ENCODE measurements around the gene ZNF407. TPM values are rescaled to one million over a fixed set of nuclear protein-coding genes. Genes with fewer than 3 reads are reported as not detected.

ZNF407 gene
- total and polyA plus RNA-seq, 2 experiments from 2014 or later, result 2.1 to 10.4 TPM

DNA sequence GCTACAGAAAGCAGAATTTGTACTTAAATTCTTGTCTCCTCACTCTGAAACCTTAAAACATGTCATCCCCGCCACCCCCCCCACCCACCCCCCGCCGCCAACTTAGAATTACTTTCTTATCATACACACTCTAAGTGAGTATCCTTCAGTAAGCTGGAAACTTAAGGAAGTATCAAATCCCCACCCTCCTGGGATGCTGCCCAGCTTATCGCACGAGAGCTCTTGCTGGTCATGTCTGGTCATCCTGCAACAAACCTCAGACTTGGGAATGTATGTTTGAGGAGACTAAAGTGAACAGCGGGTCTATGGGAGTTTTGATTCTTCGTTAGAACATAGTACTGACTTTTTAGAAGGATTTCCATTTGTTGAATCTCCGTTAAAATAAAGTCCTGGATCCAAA is 408.0 kb downstream of the ZNF407 start:
- Mint-ChIP-seq H3K36me3 (ENCODE audit: low read depth) (no peaks in the 10 kb centered on the region), H3K27ac (no peak overlapping the region)

More for the DNA sequence above, 408.0 kb downstream of the ZNF407 start:
- no peaks in the 10 kb centered on the region for H3K79me2 ChIP-seq (replicated peaks; ENCODE audit: insufficient read depth)
- H3K4me3 ChIP-seq, result no peak overlapping the region
- H4K20me1 ChIP-seq (replicated peaks; ENCODE audit: insufficient read depth), result no peaks in the 10 kb centered on the region
- no peaks in the 10 kb centered on the region for H3K9me2 ChIP-seq (ENCODE audit: insufficient read depth)
- no peak overlapping the region for H2AFZ ChIP-seq
- no peaks in the 10 kb centered on the region for H3F3A ChIP-seq (replicated peaks; ENCODE audit: low read depth)
- no peak for DNase-seq (ENCODE audit: low spot score)
- Mint-ChIP-seq H3K4me3 (no peak overlapping the region), H3K27me3 (ENCODE audit: insufficient read depth, low read depth, poor library complexity) (peaks cover 2% of the 10 kb centered on the region), H3K4me1 (peaks cover 13% of the 10 kb centered on the region), H3K9me3 (no peaks in the 10 kb centered on the region)
- no peak overlapping the region for H3K4me2 ChIP-seq
- TF ChIP-seq, protein P1, sequence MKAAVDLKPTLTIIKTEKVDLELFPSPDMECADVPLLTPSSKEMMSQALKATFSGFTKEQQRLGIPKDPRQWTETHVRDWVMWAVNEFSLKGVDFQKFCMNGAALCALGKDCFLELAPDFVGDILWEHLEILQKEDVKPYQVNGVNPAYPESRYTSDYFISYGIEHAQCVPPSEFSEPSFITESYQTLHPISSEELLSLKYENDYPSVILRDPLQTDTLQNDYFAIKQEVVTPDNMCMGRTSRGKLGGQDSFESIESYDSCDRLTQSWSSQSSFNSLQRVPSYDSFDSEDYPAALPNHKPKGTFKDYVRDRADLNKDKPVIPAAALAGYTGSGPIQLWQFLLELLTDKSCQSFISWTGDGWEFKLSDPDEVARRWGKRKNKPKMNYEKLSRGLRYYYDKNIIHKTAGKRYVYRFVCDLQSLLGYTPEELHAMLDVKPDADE (IDR thresholded peaks at IDR 0.05), result no peak
- no peak for TF ChIP-seq EZH2phosphoT487 (IDR thresholded peaks at IDR 0.05; ENCODE audit: unreplicated experiment)
- TF ChIP-seq JUNB (IDR thresholded peaks at IDR 0.05; ENCODE audit: unreplicated experiment), result no peak
- TF ChIP-seq, protein P2, sequence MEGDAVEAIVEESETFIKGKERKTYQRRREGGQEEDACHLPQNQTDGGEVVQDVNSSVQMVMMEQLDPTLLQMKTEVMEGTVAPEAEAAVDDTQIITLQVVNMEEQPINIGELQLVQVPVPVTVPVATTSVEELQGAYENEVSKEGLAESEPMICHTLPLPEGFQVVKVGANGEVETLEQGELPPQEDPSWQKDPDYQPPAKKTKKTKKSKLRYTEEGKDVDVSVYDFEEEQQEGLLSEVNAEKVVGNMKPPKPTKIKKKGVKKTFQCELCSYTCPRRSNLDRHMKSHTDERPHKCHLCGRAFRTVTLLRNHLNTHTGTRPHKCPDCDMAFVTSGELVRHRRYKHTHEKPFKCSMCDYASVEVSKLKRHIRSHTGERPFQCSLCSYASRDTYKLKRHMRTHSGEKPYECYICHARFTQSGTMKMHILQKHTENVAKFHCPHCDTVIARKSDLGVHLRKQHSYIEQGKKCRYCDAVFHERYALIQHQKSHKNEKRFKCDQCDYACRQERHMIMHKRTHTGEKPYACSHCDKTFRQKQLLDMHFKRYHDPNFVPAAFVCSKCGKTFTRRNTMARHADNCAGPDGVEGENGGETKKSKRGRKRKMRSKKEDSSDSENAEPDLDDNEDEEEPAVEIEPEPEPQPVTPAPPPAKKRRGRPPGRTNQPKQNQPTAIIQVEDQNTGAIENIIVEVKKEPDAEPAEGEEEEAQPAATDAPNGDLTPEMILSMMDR (conservative IDR thresholded peaks at IDR 0.05; ENCODE audit: low read depth in 2 of 2), result no peak
- TF ChIP-seq, protein P3, sequence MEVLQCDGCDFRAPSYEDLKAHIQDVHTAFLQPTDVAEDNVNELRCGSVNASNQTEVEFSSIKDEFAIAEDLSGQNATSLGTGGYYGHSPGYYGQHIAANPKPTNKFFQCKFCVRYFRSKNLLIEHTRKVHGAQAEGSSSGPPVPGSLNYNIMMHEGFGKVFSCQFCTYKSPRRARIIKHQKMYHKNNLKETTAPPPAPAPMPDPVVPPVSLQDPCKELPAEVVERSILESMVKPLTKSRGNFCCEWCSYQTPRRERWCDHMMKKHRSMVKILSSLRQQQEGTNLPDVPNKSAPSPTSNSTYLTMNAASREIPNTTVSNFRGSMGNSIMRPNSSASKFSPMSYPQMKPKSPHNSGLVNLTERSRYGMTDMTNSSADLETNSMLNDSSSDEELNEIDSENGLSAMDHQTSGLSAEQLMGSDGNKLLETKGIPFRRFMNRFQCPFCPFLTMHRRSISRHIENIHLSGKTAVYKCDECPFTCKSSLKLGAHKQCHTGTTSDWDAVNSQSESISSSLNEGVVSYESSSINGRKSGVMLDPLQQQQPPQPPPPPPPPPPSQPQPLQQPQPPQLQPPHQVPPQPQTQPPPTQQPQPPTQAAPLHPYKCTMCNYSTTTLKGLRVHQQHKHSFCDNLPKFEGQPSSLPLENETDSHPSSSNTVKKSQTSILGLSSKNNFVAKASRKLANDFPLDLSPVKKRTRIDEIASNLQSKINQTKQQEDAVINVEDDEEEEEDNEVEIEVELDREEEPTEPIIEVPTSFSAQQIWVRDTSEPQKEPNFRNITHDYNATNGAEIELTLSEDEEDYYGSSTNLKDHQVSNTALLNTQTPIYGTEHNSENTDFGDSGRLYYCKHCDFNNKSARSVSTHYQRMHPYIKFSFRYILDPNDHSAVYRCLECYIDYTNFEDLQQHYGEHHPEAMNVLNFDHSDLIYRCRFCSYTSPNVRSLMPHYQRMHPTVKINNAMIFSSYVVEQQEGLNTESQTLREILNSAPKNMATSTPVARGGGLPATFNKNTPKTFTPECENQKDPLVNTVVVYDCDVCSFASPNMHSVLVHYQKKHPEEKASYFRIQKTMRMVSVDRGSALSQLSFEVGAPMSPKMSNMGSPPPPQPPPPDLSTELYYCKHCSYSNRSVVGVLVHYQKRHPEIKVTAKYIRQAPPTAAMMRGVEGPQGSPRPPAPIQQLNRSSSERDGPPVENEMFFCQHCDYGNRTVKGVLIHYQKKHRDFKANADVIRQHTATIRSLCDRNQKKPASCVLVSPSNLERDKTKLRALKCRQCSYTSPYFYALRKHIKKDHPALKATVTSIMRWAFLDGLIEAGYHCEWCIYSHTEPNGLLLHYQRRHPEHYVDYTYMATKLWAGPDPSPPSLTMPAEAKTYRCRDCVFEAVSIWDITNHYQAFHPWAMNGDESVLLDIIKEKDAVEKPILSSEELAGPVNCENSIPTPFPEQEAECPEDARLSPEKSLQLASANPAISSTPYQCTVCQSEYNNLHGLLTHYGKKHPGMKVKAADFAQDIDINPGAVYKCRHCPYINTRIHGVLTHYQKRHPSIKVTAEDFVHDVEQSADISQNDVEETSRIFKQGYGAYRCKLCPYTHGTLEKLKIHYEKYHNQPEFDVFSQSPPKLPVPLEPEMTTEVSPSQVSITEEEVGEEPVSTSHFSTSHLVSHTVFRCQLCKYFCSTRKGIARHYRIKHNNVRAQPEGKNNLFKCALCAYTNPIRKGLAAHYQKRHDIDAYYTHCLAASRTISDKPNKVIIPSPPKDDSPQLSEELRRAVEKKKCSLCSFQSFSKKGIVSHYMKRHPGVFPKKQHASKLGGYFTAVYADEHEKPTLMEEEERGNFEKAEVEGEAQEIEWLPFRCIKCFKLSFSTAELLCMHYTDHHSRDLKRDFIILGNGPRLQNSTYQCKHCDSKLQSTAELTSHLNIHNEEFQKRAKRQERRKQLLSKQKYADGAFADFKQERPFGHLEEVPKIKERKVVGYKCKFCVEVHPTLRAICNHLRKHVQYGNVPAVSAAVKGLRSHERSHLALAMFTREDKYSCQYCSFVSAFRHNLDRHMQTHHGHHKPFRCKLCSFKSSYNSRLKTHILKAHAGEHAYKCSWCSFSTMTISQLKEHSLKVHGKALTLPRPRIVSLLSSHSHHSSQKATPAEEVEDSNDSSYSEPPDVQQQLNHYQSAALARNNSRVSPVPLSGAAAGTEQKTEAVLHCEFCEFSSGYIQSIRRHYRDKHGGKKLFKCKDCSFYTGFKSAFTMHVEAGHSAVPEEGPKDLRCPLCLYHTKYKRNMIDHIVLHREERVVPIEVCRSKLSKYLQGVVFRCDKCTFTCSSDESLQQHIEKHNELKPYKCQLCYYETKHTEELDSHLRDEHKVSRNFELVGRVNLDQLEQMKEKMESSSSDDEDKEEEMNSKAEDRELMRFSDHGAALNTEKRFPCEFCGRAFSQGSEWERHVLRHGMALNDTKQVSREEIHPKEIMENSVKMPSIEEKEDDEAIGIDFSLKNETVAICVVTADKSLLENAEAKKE (CRISPR knock-in tag; IDR thresholded peaks at IDR 0.05), result no peak
- TF ChIP-seq POLR2AphosphoS5 (IDR thresholded peaks at IDR 0.05; ENCODE audit: low read depth), result no peak
- TF ChIP-seq CREB1 (CRISPR knock-in tag; IDR thresholded peaks at IDR 0.05; ENCODE audit: low read depth), result no peak
- no peak for TF ChIP-seq NANOG (IDR thresholded peaks at IDR 0.05; ENCODE audit: borderline replicate concordance)
- no peak for TF ChIP-seq ZNF331 (CRISPR knock-in tag; IDR thresholded peaks at IDR 0.05; ENCODE audit: low read depth)
- no peak for TF ChIP-seq STAT1 (IDR thresholded peaks at IDR 0.05; ENCODE audit: unreplicated experiment)
- TF ChIP-seq ZNF114 (CRISPR knock-in tag; IDR thresholded peaks at IDR 0.05), result no peak
- TF ChIP-seq EZH2 (IDR thresholded peaks at IDR 0.05; ENCODE audit: low read depth, unreplicated experiment), result no peak
- H3K4me1 ChIP-seq (ENCODE audit: insufficient read depth), result peaks cover 12% of the 10 kb centered on the region
- no peak for ATAC-seq
- H3K27ac ChIP-seq (ENCODE audit: low read depth), result no peak overlapping the region
- H3K36me3 ChIP-seq (ENCODE audit: insufficient read depth), result no peaks in the 10 kb centered on the region
- H3K27me3 ChIP-seq (ENCODE audit: insufficient read depth), result no peaks in the 10 kb centered on the region
